ENCODE measurements around the gene ICAM5. TPM values are rescaled to one million over a fixed set of nuclear protein-coding genes. Genes with fewer than 3 reads are reported as not detected.
A peak's percentile ranks its signal among the peaks of the same experiment; 100 is the strongest.

ICAM5 gene
- total and polyA plus RNA-seq, 9 of the 15 experiments (the other 6 are each of a cell fraction or from before 2014, with no cell fraction given): 0.10 to 114 (median 13.7) TPM

- TF ChIP-seq CHD7 (IDR thresholded peaks at IDR 0.05; ENCODE audit: low read depth, low read length): no peak
- no peak for TF ChIP-seq ZNF165 (CRISPR knock-in tag; IDR thresholded peaks at IDR 0.05; ENCODE audit: borderline replicate concordance)
- no peak; the same call in 1 of the 2 replicates for TF ChIP-seq MYNN (IDR thresholded peaks at IDR 0.05)
- TF ChIP-seq MYNN (CRISPR knock-in tag; IDR thresholded peaks at IDR 0.05): no peak
- no peak for TF ChIP-seq POLR2AphosphoS2 (IDR thresholded peaks at IDR 0.05; ENCODE audit: low read length)
- no peak; the same call in 1 of the 2 replicates for TF ChIP-seq EP300 (IDR thresholded peaks at IDR 0.05; ENCODE audit: low read length)
- peak; percentile 37 to 79; a peak in 2 of 4 replicates for TF ChIP-seq FOXA3 (CRISPR knock-in tag; conservative IDR thresholded peaks at IDR 0.05 in 1 of 2, IDR thresholded peaks at IDR 0.05 in 1 of 2)
- TF ChIP-seq PRDM10 (IDR thresholded peaks at IDR 0.05; ENCODE audit: partially characterized antibody): peak; percentile 25
- no peak for TF ChIP-seq FIP1L1 (IDR thresholded peaks at IDR 0.05; ENCODE audit: low read depth, low read length, poor library complexity, severe bottlenecking)
- TF ChIP-seq CREBBP (IDR thresholded peaks at IDR 0.05; ENCODE audit: low read depth, low read length): no peak
- TF ChIP-seq GATA2 (CRISPR knock-in tag; IDR thresholded peaks at IDR 0.05): peak; percentile 85
- TF ChIP-seq POLR2B (IDR thresholded peaks at IDR 0.05; ENCODE audit: low read depth, partially characterized antibody): no peak
- TF ChIP-seq ZSCAN32 (CRISPR knock-in tag; IDR thresholded peaks at IDR 0.05): no peak
- TF ChIP-seq ZNF311 (CRISPR knock-in tag; IDR thresholded peaks at IDR 0.05): no peak
Observed at GRCh38 chr19:10289167-10289835, 451 bp upstream of the ICAM5 start (continued).

Data from K562 (cell line).